Omental fat pad (tissue), 4 donors: ENCODE measurements around the gene KNDC1. TPM values are rescaled to one million over a fixed set of nuclear protein-coding genes. Genes with fewer than 3 reads are reported as not detected.

Experiments used
- ATAC-seq: fragments of 150-250 bp; one replicate; pipeline ENCODE4 v1.9.1; 2016; ENCODE audit warnings: mild to moderate bottlenecking, moderate library complexity; ENCODE audit not compliant: low FRiP score
- DNase-seq: peaks from one replicate; pipeline ENCODE4 v3.0.0-alpha.2; 2019; ENCODE audit warnings: low spot score
- total RNA-seq, 4 donors: library from RNA; depleted of rRNA; stranded (reverse); fragments of >200 nt; gene quantifications; one replicate each; pipeline ENCODE4 v1.1.0, GENCODE V29; 2016
- TF ChIP-seq, protein P1 (sequence below), 3 donors: fragments of 450-650 bp; IDR thresholded peaks; one replicate each; pipeline ENCODE4 v1.5.1; 2016 to 2017; ENCODE audit warnings: antibody characterized with exemption in 3 of 3, mild to moderate bottlenecking in 3 of 3, moderate library complexity in 2 of 3

The KNDC1 gene
- total RNA-seq, 4 donors from 2014 or later, result 0.16 to 7.7 (median 1.7) TPM

DNA sequence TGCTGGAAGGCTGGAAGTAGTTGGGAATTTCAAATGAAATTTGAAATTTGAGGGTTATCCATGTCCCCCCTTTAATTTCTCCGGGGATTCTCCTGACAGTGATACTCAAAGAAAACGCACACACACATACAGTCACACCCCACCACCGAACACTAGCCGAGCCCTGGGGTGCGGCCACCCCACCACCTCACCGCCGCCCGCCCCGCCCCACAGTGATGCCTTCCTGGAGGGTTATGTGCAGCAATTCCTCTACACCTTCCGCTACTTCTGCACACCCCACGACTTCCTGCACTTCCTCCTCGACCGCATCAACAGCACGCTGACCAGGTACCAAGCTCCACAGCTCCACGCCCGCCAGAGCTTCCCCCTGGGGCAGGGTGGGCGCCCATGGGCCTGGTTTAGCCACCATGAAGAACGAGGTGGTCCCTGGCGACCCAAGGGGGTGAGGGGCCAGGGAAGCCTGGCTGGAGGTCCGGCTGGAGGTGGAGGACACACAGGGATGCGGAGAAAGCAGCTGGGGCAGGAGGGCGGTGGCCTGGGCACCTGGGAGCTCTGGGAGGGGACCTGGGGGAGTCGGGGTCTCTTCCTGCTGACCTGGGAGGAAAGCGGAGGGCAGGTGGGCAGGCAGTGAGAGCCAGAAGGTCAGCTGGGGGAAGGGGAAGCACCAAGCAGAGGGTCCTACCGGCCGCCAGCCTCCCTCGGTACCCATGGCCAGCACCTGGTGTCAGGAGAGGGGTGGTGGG, 50.5 kb downstream of the KNDC1 start:
- DNase-seq (no peak), ATAC-seq (no peak)
- TF ChIP-seq, protein P1, sequence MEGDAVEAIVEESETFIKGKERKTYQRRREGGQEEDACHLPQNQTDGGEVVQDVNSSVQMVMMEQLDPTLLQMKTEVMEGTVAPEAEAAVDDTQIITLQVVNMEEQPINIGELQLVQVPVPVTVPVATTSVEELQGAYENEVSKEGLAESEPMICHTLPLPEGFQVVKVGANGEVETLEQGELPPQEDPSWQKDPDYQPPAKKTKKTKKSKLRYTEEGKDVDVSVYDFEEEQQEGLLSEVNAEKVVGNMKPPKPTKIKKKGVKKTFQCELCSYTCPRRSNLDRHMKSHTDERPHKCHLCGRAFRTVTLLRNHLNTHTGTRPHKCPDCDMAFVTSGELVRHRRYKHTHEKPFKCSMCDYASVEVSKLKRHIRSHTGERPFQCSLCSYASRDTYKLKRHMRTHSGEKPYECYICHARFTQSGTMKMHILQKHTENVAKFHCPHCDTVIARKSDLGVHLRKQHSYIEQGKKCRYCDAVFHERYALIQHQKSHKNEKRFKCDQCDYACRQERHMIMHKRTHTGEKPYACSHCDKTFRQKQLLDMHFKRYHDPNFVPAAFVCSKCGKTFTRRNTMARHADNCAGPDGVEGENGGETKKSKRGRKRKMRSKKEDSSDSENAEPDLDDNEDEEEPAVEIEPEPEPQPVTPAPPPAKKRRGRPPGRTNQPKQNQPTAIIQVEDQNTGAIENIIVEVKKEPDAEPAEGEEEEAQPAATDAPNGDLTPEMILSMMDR (IDR thresholded peaks at IDR 0.05), result no peak

DNA sequence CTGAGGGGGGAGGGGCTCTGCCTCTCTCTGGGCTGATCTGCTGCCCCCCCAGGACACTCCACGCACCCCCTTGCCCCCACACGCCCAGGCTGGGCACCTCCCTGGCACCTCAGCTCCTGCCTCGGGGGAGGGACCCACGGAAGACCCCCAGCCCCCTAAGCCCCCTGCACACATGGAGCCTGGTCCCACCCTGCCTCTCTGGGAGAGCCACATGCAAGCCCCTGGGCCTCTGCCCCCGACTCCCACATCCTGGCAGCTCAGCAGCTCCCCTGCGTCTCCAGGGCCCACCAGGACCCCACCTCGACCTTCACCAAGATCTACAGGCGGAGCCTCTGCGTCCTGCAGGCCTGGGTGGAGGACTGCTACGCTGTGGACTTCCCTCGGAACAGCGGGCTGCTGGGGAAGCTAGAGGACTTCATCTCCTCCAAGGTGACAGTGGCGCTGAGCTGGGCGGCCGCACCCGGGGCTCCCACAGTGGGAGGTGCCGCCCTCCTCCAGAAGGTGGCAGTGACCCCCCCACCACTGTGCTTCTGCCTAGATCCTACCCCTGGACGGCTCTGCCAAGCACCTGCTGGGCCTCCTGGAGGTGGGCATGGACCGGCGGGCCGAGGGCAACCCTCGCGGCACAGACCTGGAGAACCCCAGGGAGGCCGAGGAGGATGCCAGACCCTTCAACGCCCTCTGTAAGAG, 51.3 kb downstream of the KNDC1 start:
- TF ChIP-seq, protein P1 (IDR thresholded peaks at IDR 0.05), result no peak
- ATAC-seq (no peak), DNase-seq (no peak)

DNA sequence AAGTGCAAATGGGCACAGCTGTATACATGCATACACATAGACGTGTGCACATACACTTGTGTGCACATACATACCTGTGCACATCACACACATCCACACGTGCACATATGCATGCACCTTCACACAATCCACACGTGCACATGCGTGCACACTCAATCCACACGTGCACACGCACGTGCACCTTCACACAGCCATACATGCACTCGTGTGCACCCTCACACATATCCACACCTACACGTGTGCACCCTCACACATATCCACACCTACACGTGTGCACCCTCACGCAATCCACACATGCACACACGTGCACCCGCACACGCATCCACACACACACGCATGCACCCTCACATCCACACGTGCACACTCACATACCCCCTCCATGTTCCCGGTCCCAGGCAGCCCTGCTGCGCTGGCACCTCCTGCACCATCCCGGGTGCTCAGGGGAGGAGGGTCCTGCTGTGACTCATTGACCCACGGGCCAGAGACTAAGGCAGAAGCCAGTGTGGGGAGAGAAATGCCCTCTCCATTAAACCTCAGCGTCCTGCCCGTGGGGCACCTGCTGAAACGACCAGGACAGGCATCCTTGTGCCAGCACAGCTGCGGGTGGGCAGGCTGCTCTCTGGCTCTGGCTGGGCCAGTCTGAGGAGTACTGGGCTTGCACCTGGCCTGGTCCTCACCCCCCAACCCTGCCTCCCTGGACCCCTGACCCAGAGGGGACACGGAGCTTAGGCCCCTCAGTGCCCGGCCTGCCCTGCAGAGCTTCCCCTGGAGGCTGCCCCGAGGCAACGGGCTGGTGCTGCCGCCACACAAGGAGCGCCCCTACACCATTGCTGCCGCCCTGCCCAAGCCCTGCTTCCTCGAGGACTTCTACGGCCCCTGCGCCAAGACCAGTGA, 52.2 kb downstream of the KNDC1 start:
- DNase-seq (no peak), ATAC-seq (no peak)
- TF ChIP-seq, protein P1 (IDR thresholded peaks at IDR 0.05), result no peak

DNA sequence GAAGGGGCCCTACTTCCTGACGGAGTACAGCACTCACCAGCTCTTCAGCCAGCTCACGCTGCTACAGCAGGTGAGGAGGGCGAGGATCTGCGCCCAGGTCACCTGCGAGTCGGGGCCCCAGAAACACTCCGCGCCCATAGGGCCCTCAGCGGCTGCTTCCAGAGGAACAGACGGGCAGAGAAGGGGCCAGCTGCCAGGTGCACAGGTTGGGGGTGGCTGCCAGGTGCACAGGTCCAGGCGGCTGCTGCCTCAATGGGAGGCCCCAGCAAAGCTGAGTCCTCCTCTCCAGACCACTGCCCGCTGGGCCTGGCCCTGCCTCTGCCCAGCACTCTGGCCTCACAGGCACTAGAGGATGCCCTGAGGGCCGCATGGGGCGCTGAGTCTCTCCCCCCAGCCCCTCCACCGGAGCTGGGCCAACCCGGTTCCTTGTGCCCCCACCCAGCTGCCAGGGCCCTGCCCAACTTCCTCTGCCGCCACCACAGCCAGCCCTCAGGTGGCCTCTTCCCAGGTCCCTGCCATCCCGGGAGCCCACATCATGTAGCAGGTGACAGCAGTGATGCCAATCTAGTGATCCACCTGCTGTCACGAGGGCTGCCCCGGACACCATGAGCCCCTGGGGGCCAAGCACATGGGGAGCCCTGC, 53.0 kb downstream of the KNDC1 start:
- TF ChIP-seq, protein P1 (IDR thresholded peaks at IDR 0.05), result no peak
- DNase-seq, result no peak
- ATAC-seq, result no peak

DNA sequence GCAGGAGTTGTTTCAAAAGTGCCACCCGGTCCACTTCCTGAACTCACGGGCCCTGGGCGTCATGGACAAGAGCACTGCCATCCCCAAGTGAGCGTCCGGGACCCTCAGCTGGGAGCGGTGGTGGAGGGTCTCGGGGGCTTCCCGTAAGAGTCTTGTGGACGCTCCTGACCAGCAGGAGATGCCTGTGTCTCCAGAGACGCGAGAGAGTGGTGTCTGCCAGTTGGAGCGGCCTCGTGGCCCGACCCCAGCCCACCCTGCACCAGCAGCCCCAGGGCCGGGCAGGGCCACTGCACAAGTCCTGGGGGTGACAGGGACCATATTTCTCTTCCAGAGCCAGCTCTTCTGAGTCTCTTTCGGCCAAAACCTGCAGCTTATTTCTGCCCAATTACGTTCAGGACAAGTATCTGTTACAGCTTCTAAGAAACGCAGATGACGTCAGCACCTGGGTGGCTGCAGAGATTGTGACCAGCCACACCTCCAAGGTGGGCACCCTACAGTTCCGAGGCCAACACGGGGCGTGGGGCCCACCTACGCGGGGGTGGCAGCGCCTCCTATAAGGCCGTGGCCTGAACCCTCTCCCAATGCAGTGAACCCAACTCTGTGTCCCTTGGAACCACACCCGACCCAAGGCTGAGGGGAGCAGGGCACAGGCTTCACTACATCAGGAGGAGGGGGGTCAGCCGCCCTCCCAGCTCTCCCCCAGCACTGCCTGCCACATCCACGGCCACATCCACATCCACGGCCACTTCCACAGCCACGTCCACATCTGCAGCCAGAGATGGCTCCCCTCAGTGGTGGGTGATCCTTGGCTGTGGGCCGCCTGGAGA, 53.8 kb downstream of the KNDC1 start:
- DNase-seq (no peak), ATAC-seq (no peak)
- TF ChIP-seq, protein P1 (IDR thresholded peaks at IDR 0.05), result no peak
